H4 (cell line): Measurements from ENCODE around the gene EPOP. TPM values are rescaled to one million over a fixed set of nuclear protein-coding genes. Genes with fewer than 3 reads are reported as not detected.

Experiments
- DNase-seq: peaks from one replicate; pipeline ENCODE4 v3.0.0-alpha.2; 2015; ENCODE audit warnings: low spot score
- total RNA-seq: library from RNA; depleted of rRNA; stranded (reverse); fragments of >200 nt; shearing (Covaris generic); gene quantifications from 2 replicates; pipeline ENCODE4 v1.2.3, GENCODE V29; 2014; rRNA removed

The EPOP gene
- 3.2 and 3.5 TPM in 2 replicates for total RNA-seq

GRCh38 chr17:38674749-38675615 lies at the start of gene EPOP:
Gene EPOP, minus strand, starts transcription at chr17:38674957. Its CDS starts 462 bp downstream, at chr17:38674495.
- peak; percentile 78 for DNase-seq

GRCh38 chr17:38721802-38722201 lies 47.0 kb upstream of the EPOP start:
- DNase-seq, result no peak

GRCh38 chr17:38720941-38721340 lies 46.2 kb upstream of the EPOP start:
- no peak for DNase-seq

GRCh38 chr17:38719943-38720641 lies 45.3 kb upstream of the EPOP start:
- DNase-seq, result no peak

GRCh38 chr17:38719289-38719942 lies 44.7 kb upstream of the EPOP start:
- DNase-seq, result no peak

GRCh38 chr17:38717139-38717745 lies 42.5 kb upstream of the EPOP start:
- no peak for DNase-seq

- DNase-seq, result no peak
These were observed 41.7 kb upstream of the EPOP start for GRCh38 chr17:38716368-38717005.

- DNase-seq, result no peak
These were observed 40.6 kb upstream of the EPOP start for GRCh38 chr17:38715216-38715943.

GRCh38 chr17:38713456-38714075 lies 38.8 kb upstream of the EPOP start:
- DNase-seq, result no peak

GRCh38 chr17:38712593-38712992 lies 37.8 kb upstream of the EPOP start:
- DNase-seq, result no peak

GRCh38 chr17:38711792-38712571 lies 37.2 kb upstream of the EPOP start:
- DNase-seq, result no peak

- no peak for DNase-seq
These were observed 36.2 kb upstream of the EPOP start for GRCh38 chr17:38710985-38711384.

GRCh38 chr17:38710604-38710962 lies 35.8 kb upstream of the EPOP start:
- no peak for DNase-seq

- no peak for DNase-seq
These were observed 35.3 kb upstream of the EPOP start for GRCh38 chr17:38709864-38710603.

GRCh38 chr17:38709104-38709820 lies 34.5 kb upstream of the EPOP start:
- DNase-seq, result no peak

GRCh38 chr17:38707678-38708351 lies 33.1 kb upstream of the EPOP start:
- no peak for DNase-seq

- DNase-seq, result no peak
These were observed 31.9 kb upstream of the EPOP start for GRCh38 chr17:38706505-38707216.
